GM19023 (cell line): Measurements from ENCODE around the gene PRPF8.
A peak's percentile ranks its signal among the peaks of the same experiment; 100 is the strongest.
"Not testable (repeated sequence)": the region's sequence is repeated elsewhere in the genome, so short reads cannot be mapped to it uniquely, and the experiment has no call there.

ENCODE experiments used
- ATAC-seq: cut with Tn5 transposase; IDR thresholded peaks from one replicate; pipeline ENCODE4 v1.9.1; 2021; ENCODE audit warnings: mild to moderate bottlenecking, moderate library complexity; ENCODE audit not compliant: unreplicated experiment

The PRPF8 gene

GRCh38 chr17:1716912-1717695 lies 32.4 kb upstream of the PRPF8 start:
- peak; percentile 41 for ATAC-seq

GRCh38 chr17:1716076-1716911 lies 31.6 kb upstream of the PRPF8 start:
- peak; percentile 77 for ATAC-seq

GRCh38 chr17:1715803-1716075 lies 31.1 kb upstream of the PRPF8 start:
- no peak for ATAC-seq

GRCh38 chr17:1714980-1715802 lies 30.5 kb upstream of the PRPF8 start:
- no peak for ATAC-seq

GRCh38 chr17:1714427-1714979 lies 29.8 kb upstream of the PRPF8 start:
- ATAC-seq = no peak

GRCh38 chr17:1713878-1714426 lies 29.3 kb upstream of the PRPF8 start:
- no peak for ATAC-seq

- no peak for ATAC-seq
Observed at GRCh38 chr17:1713160-1713877, 28.7 kb upstream of the PRPF8 start.

- ATAC-seq = no peak
Observed at GRCh38 chr17:1712271-1712670, 27.6 kb upstream of the PRPF8 start.

- no peak for ATAC-seq
Observed at GRCh38 chr17:1711804-1712203, 27.1 kb upstream of the PRPF8 start.

- no peak for ATAC-seq
Observed at GRCh38 chr17:1710807-1711553, 26.3 kb upstream of the PRPF8 start.

- ATAC-seq = no peak
Observed at GRCh38 chr17:1709971-1710806, 25.5 kb upstream of the PRPF8 start, which contains the start of gene TLCD2. Gene TLCD2 (minus strand): TSS chr17:1710377. CDS start chr17:1710242, 135 bp downstream.

GRCh38 chr17:1709403-1709951 lies 24.8 kb upstream of the PRPF8 start:
- ATAC-seq = no peak

GRCh38 chr17:1708791-1709346 lies 24.2 kb upstream of the PRPF8 start:
- not testable (repeated sequence) for ATAC-seq

GRCh38 chr17:1707107-1707506 lies 22.4 kb upstream of the PRPF8 start:
- no peak for ATAC-seq

GRCh38 chr17:1705004-1705403 lies 20.3 kb upstream of the PRPF8 start:
- no peak for ATAC-seq

GRCh38 chr17:1703063-1703462 lies 18.4 kb upstream of the PRPF8 start:
- ATAC-seq = no peak

GRCh38 chr17:1699891-1700290 lies 15.2 kb upstream of the PRPF8 start:
- ATAC-seq = not testable (repeated sequence)

GRCh38 chr17:1697681-1698080 lies 13.0 kb upstream of the PRPF8 start:
- ATAC-seq = no peak
